B cell (primary cell): ENCODE results near the gene S100A14. TPM values are rescaled to one million over a fixed set of nuclear protein-coding genes. Genes with fewer than 3 reads are reported as not detected.

ENCODE experiments used
- ATAC-seq: fragments of 200-7000 bp; cut with Tn5 transposase; one replicate; pipeline ENCODE4 v1.10.0; 2021; ENCODE audit warnings: low read depth, mild to moderate bottlenecking, moderate number of reproducible peaks, moderate library complexity
- CTCF ChIA-PET: fragments of 350-600 bp; sonication (Branson Sonifier 250); formaldehyde crosslinking; loops from one replicate; lab custom pipeline; 2021; ENCODE audit warnings: antibody characterized with exemption, inconsistent platforms; lab: Charles Lee
- POLR2A ChIA-PET: fragments of 350-600 bp; sonication (Branson Sonifier 250); formaldehyde crosslinking; loops from one replicate; lab custom pipeline; 2021; ENCODE audit warnings: antibody characterized with exemption; lab: Charles Lee
- DNase-seq: peaks from one replicate; pipeline ENCODE4 v3.0.0; 2013
- H2AFZ ChIP-seq: 2 replicates; pipeline ENCODE4 v1.6.1; 2012; ENCODE audit warnings: mild to moderate bottlenecking, low read depth, low read length; ENCODE audit not compliant: insufficient read depth, poor library complexity, severe bottlenecking
- H3K27ac ChIP-seq, 2 donors: 1 replicate in 1 of 2; 2 replicates in 1 of 2; pipeline ENCODE4 v1.5.1; 2012 to 2013; ENCODE audit warnings: low read length in 2 of 2, mild to moderate bottlenecking in 2 of 2, moderate library complexity in 1 of 2
- H3K27me3 ChIP-seq, 4 experiments: fragments of 200-600 bp in 1 of 4; sonication (generic) in 1 of 4; replicated peaks in 1 of 4; 1 replicate in 2 of 4; 2 replicates in 2 of 4; pipeline versions ENCODE4 v1.6.1 to v1.7.0; 2013 to 2016; ENCODE audit warnings: low read length in 3 of 4, mild to moderate bottlenecking in 2 of 4, mixed read lengths in 1 of 4, moderate library complexity in 1 of 4; ENCODE audit not compliant: insufficient read depth in 4 of 4, control insufficient read depth in 3 of 4; ENCODE audit errors: control extremely low read depth in 1 of 4
- H3K36me3 ChIP-seq, 2 experiments: replicated peaks in 1 of 2; 1 replicate in 1 of 2; 2 replicates in 1 of 2; pipeline versions ENCODE4 v1.6.1 to v1.7.1; 2013; ENCODE audit warnings: low read length in 1 of 2; ENCODE audit not compliant: insufficient read depth in 2 of 2, control insufficient read depth in 1 of 2; ENCODE audit errors: control extremely low read depth in 1 of 2, extremely low read depth in 1 of 2
- H3K4me1 ChIP-seq, 2 donors: fragments of 200-600 bp in 1 of 2; sonication (generic) in 1 of 2; 1 replicate in 1 of 2; 2 replicates in 1 of 2; pipeline versions ENCODE4 v1.5.1 to v1.6.1; 2013 to 2017; ENCODE audit warnings: low read length in 2 of 2; ENCODE audit not compliant: control insufficient read depth in 2 of 2, insufficient read depth in 2 of 2
- H3K4me2 ChIP-seq: replicated peaks from 2 replicates; pipeline ENCODE3; 2012; ENCODE audit warnings: mild to moderate bottlenecking, low read depth, low read length; ENCODE audit not compliant: poor library complexity, severe bottlenecking
- H3K4me3 ChIP-seq, 5 experiments: fragments of 200-600 bp in 1 of 5; sonication (generic) in 1 of 5; 1 replicate in 3 of 5; 2 replicates in 2 of 5; pipeline versions ENCODE4 v1.5.1 to v1.7.0; 2011 to 2016; ENCODE audit warnings: low read length in 4 of 5, mild to moderate bottlenecking in 4 of 5, low read depth in 2 of 5, control low read depth in 1 of 5, moderate library complexity in 1 of 5; ENCODE audit not compliant: insufficient read depth in 1 of 5; ENCODE audit errors: control extremely low read depth in 1 of 5, extremely low read depth in 1 of 5
- H3K79me2 ChIP-seq: fragments of 200-600 bp; sonication (generic); one replicate; pipeline ENCODE4 v1.6.0; 2016; ENCODE audit warnings: low read length; ENCODE audit not compliant: control insufficient read depth, insufficient read depth
- H3K9ac ChIP-seq: fragments of 200-600 bp; sonication (generic); 2 replicates; pipeline ENCODE4 v1.6.1; 2017; ENCODE audit warnings: mild to moderate bottlenecking, low read length, moderate library complexity
- H3K9me3 ChIP-seq, 3 donors: one replicate each; pipeline versions ENCODE4 v1.6.1 to v1.7.1; 2013; ENCODE audit warnings: low read length in 2 of 3; ENCODE audit not compliant: control insufficient read depth in 2 of 3, insufficient read depth in 1 of 3; ENCODE audit errors: control extremely low read depth in 1 of 3
- H4K20me1 ChIP-seq: 2 replicates; pipeline ENCODE4 v1.6.0; 2012; ENCODE audit warnings: mild to moderate bottlenecking, low read length; ENCODE audit not compliant: insufficient read depth, control insufficient read depth, poor library complexity, severe bottlenecking
- H3K27ac Mint-ChIP-seq: one replicate; pipeline ENCODE4 v1.8.0; 2021; ENCODE audit warnings: mixed read lengths
- H3K27me3 Mint-ChIP-seq: one replicate; pipeline ENCODE4 v1.8.0; 2021; ENCODE audit warnings: mixed read lengths
- H3K4me1 Mint-ChIP-seq: one replicate; pipeline ENCODE4 v1.8.0; 2021; ENCODE audit warnings: mixed read lengths
- H3K4me3 Mint-ChIP-seq: one replicate; pipeline ENCODE4 v1.8.0; 2021; ENCODE audit warnings: mixed read lengths
- H3K9me3 Mint-ChIP-seq: one replicate; pipeline ENCODE4 v1.8.0; 2022; ENCODE audit warnings: mixed read lengths; ENCODE audit not compliant: insufficient read depth
- EZH2 ChIP-seq: IDR thresholded peaks from 2 replicates; pipeline ENCODE4 v1.6.1; 2012; ENCODE audit warnings: borderline replicate concordance, low read depth, mild to moderate bottlenecking, moderate library complexity, low read length; ENCODE audit not compliant: insufficient read depth, poor library complexity, severe bottlenecking
- WGBS: methylation state at CpG from one replicate; pipeline ENCODE4 v1.1.5; 2013; ENCODE audit warnings: missing lambda C conversion rate; ENCODE audit not compliant: insufficient coverage; 5-methylcytosine and 5-hydroxymethylcytosine counted together
- intact Hi-C: fragments of 100-400 bp; cut with micrococcal nuclease; formaldehyde crosslinking; loops from one replicate; pipeline ENCODE4 v1.10.0; 2022
- polyA plus RNA-seq: library from polyadenylated mRNA; depleted of rRNA; stranded (reverse); fragments of >200 nt; gene quantifications from 2 replicates; pipeline ENCODE4 v1.2.3, GENCODE V29; 2012
- total RNA-seq, 2 donors: library from RNA; stranded (reverse); fragments of 120-200 nt in 1 of 2; gene quantifications; 1 replicate in 1 of 2; 2 replicates in 1 of 2; pipeline versions ENCODE4 v1.2.3 to v1.2.4, GENCODE V29; 2013 to 2022
- TF ChIP-seq, protein P1 (sequence below): fragments of 200-600 bp; IDR thresholded peaks from one replicate; pipeline ENCODE4 v1.8.0; 2022; ENCODE audit warnings: antibody characterized with exemption, mild to moderate bottlenecking

S100A14 gene
- total and polyA plus RNA-seq, 2 donors (not counting 1 experiment from before 2014, with no cell fraction given), result not detected

DNA sequence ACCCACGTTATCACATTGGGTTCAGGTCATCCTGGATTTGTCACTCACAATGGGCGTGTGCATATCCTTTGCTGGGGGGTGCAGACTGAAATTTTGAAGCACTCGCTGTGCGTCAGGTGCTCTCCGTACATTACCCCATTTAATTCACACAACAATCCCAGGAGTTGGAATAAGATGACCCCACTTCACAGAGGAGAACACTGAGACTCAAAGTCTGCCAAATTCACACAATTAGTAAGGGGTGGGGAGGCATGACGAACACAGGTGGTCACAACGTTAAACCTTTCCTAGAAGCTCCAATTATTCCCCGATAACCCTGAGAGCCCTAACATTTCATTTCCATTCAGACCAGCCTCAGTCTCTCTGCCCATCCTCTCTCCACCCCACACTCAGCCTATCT, 46.7 kb downstream of the S100A14 start:
- H3K4me2 ChIP-seq, result no peak overlapping the region

More for the DNA sequence above, 46.7 kb downstream of the S100A14 start:
- ATAC-seq (no peak), DNase-seq (no peak)
- H3K27ac Mint-ChIP-seq, result no peak overlapping the region
- H3K27ac ChIP-seq, result no peak overlapping the region
- no peak overlapping the region for H3K9ac ChIP-seq
- ChIA-PET POLR2A (no interaction called here), CTCF (interaction anchor here (0.9 to 7.4 kb wide), 14 partner anchors 8 to 416 kb away, joined by 3 to 227 read pairs (median 8); partner anchors contain the start of genes CHTOP, S100A1, S100A13 and S100A4)
- H3K4me3 Mint-ChIP-seq, result no peak overlapping the region
- H3K4me1 ChIP-seq, result peaks cover 16 to 37% of the 10 kb centered on the region in 2 donors
- no peak overlapping the region for H3K4me3 ChIP-seq
- no peaks in the 10 kb centered on the region for H3K79me2 ChIP-seq
- H3K9me3 ChIP-seq, result no peaks in the 10 kb centered on the region
- intact Hi-C loops, result no loop called here
- H4K20me1 ChIP-seq, result no peaks in the 10 kb centered on the region
- no peak overlapping the region for H2AFZ ChIP-seq
- TF ChIP-seq, protein P1, sequence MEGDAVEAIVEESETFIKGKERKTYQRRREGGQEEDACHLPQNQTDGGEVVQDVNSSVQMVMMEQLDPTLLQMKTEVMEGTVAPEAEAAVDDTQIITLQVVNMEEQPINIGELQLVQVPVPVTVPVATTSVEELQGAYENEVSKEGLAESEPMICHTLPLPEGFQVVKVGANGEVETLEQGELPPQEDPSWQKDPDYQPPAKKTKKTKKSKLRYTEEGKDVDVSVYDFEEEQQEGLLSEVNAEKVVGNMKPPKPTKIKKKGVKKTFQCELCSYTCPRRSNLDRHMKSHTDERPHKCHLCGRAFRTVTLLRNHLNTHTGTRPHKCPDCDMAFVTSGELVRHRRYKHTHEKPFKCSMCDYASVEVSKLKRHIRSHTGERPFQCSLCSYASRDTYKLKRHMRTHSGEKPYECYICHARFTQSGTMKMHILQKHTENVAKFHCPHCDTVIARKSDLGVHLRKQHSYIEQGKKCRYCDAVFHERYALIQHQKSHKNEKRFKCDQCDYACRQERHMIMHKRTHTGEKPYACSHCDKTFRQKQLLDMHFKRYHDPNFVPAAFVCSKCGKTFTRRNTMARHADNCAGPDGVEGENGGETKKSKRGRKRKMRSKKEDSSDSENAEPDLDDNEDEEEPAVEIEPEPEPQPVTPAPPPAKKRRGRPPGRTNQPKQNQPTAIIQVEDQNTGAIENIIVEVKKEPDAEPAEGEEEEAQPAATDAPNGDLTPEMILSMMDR, result no peak
- TF ChIP-seq EZH2, result no peak
- H3K4me1 Mint-ChIP-seq, result peaks cover 40% of the 10 kb centered on the region
- peaks cover 7% of the 10 kb centered on the region for H3K27me3 Mint-ChIP-seq
- H3K9me3 Mint-ChIP-seq, result no peaks in the 10 kb centered on the region
- 91% methylated on average over 3 of the region's 8 CpGs for WGBS
- no peaks in the 10 kb centered on the region for H3K36me3 ChIP-seq
- H3K27me3 ChIP-seq, result peaks cover 0 to 2% (median 0%) of the 10 kb centered on the region in 4 experiments
